Suprapubic skin (tissue), 4 donors: ENCODE results near the gene MUC7. TPM values are rescaled to one million over a fixed set of nuclear protein-coding genes. Genes with fewer than 3 reads are reported as not detected.
A peak's percentile ranks its signal among the peaks of the same experiment; 100 is the strongest.
"Not testable (repeated sequence)": the region's sequence is repeated elsewhere in the genome, so short reads cannot be mapped to it uniquely, and the experiment has no call there.

Experiments used
- DNase-seq, 2 donors: peaks; one replicate each; pipeline ENCODE4 v3.0.0-alpha.2; 2019; ENCODE audit warnings: low spot score in 2 of 2
- H3K27ac ChIP-seq: fragments of 200-600 bp; sonication (generic); one replicate; pipeline ENCODE4 v1.5.1; 2019
- H3K27me3 ChIP-seq: fragments of 200-600 bp; sonication (generic); one replicate; pipeline ENCODE4 v1.5.1; 2019
- H3K36me3 ChIP-seq: fragments of 200-600 bp; sonication (generic); one replicate; pipeline ENCODE4 v1.5.1; 2019
- H3K4me1 ChIP-seq: fragments of 200-600 bp; sonication (generic); one replicate; pipeline ENCODE4 v1.5.1; 2019
- H3K4me3 ChIP-seq: fragments of 200-600 bp; sonication (generic); one replicate; pipeline ENCODE4 v1.5.1; 2019; ENCODE audit warnings: mild to moderate bottlenecking
- H3K9me3 ChIP-seq: fragments of 200-600 bp; sonication (generic); one replicate; pipeline ENCODE4 v1.5.1; 2019
- EP300 ChIP-seq: sonication (generic); formaldehyde crosslinking; IDR thresholded peaks from one replicate; pipeline ENCODE4 v1.6.1; 2017; ENCODE audit warnings: antibody characterized with exemption
- POLR2A ChIP-seq, 2 donors: fragments of 450-650 bp; IDR thresholded peaks; one replicate each; pipeline ENCODE4 v1.6.1; 2017; ENCODE audit warnings: antibody characterized with exemption in 2 of 2, mild to moderate bottlenecking in 2 of 2, moderate library complexity in 2 of 2
- POLR2AphosphoS5 ChIP-seq, 3 donors: sonication (generic); formaldehyde crosslinking; IDR thresholded peaks; one replicate each; pipeline ENCODE4 v1.6.1; 2017; ENCODE audit warnings: antibody characterized with exemption in 3 of 3
- WGBS: methylation state at CpG from one replicate; pipeline ENCODE4 v1.1.5; 2018; 5-methylcytosine and 5-hydroxymethylcytosine counted together
- total RNA-seq, 4 donors: library from RNA; depleted of rRNA; stranded (reverse); fragments of >200 nt; gene quantifications; one replicate each; pipeline ENCODE4 v1.1.0, GENCODE V29; 2016
- TF ChIP-seq, protein P1 (sequence below), 2 donors: fragments of 200-600 bp in 1 of 2; fragments of 450-650 bp in 1 of 2; sonication (generic) in 1 of 2; IDR thresholded peaks; one replicate each; pipeline ENCODE4 v1.5.1; 2016 to 2019; ENCODE audit warnings: antibody characterized with exemption in 2 of 2, mild to moderate bottlenecking in 1 of 2, moderate library complexity in 1 of 2

MUC7 gene
- total RNA-seq, 4 donors from 2014 or later = 0.86 to 6.8 (median 1.7) TPM

GRCh38 chr4:70488748-70489147, 16.8 kb downstream of the MUC7 start:
- Histone ChIP-seq H3K36me3 (no peaks in the 10 kb centered on the region), H3K9me3 (no peaks in the 10 kb centered on the region), H3K27ac (no peak overlapping the region), H3K4me3 (no peak overlapping the region), H3K27me3 (no peaks in the 10 kb centered on the region), H3K4me1 (no peaks in the 10 kb centered on the region)
- WGBS = 65% methylated on average over 3 of the region's 3 CpGs
- DNase-seq = no peak
- no peak for TF ChIP-seq POLR2A (IDR thresholded peaks at IDR 0.05)
- TF ChIP-seq EP300 = no peak
- no peak for TF ChIP-seq POLR2AphosphoS5 (IDR thresholded peaks at IDR 0.05)
- TF ChIP-seq, protein P1, sequence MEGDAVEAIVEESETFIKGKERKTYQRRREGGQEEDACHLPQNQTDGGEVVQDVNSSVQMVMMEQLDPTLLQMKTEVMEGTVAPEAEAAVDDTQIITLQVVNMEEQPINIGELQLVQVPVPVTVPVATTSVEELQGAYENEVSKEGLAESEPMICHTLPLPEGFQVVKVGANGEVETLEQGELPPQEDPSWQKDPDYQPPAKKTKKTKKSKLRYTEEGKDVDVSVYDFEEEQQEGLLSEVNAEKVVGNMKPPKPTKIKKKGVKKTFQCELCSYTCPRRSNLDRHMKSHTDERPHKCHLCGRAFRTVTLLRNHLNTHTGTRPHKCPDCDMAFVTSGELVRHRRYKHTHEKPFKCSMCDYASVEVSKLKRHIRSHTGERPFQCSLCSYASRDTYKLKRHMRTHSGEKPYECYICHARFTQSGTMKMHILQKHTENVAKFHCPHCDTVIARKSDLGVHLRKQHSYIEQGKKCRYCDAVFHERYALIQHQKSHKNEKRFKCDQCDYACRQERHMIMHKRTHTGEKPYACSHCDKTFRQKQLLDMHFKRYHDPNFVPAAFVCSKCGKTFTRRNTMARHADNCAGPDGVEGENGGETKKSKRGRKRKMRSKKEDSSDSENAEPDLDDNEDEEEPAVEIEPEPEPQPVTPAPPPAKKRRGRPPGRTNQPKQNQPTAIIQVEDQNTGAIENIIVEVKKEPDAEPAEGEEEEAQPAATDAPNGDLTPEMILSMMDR (IDR thresholded peaks at IDR 0.05) = no peak

DNA sequence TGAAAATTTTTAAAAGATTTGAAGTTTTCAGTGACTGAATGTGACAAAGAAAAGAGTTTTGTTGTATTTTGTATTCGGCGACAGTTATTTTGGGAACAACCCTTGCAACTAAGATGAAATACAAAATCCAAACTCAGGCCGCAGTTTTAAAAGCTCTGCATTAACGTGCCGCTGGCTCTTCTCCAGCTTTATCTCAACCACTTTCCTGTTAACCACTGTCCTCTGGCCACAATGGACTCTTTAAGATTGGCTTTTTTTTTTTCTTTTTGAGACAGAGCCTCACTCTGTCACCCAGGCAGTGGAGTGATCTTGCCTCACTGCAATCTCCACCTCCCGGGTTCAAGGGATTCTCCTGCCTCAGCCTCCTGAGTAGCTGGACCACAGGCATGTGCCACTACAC, 24.2 kb downstream of the MUC7 start:
- DNase-seq = no peak
- no peak overlapping the region for H3K27ac ChIP-seq
- no peaks in the 10 kb centered on the region for H3K4me1 ChIP-seq
- TF ChIP-seq, protein P1 (IDR thresholded peaks at IDR 0.05) = no peak
- TF ChIP-seq POLR2A (IDR thresholded peaks at IDR 0.05) = no peak
- no peak for TF ChIP-seq POLR2AphosphoS5 (IDR thresholded peaks at IDR 0.05)
- TF ChIP-seq EP300 = no peak
- H3K27me3 ChIP-seq = no peaks in the 10 kb centered on the region
- H3K9me3 ChIP-seq = no peaks in the 10 kb centered on the region
- 77% methylated on average over 6 of the region's 6 CpGs for WGBS
- H3K36me3 ChIP-seq = no peaks in the 10 kb centered on the region
- H3K4me3 ChIP-seq = no peak overlapping the region

GRCh38 chr4:70501838-70502237, 29.8 kb downstream of the MUC7 start:
- not testable (repeated sequence) for H3K4me1 ChIP-seq, H3K27me3 ChIP-seq, H3K27ac ChIP-seq, H3K4me3 ChIP-seq, H3K36me3 ChIP-seq, DNase-seq, H3K9me3 ChIP-seq
- WGBS = 88% methylated on average over 8 of the region's 8 CpGs

GRCh38 chr4:70504733-70505132, 32.7 kb downstream of the MUC7 start:
- no peak for TF ChIP-seq POLR2AphosphoS5 (IDR thresholded peaks at IDR 0.05)
- TF ChIP-seq, protein P1 (IDR thresholded peaks at IDR 0.05) = no peak
- TF ChIP-seq EP300 = no peak
- TF ChIP-seq POLR2A (IDR thresholded peaks at IDR 0.05) = no peak
- Histone ChIP-seq H3K4me3 (no peak overlapping the region), H3K36me3 (no peaks in the 10 kb centered on the region), H3K9me3 (no peaks in the 10 kb centered on the region), H3K27ac (no peak overlapping the region), H3K4me1 (no peaks in the 10 kb centered on the region), H3K27me3 (no peaks in the 10 kb centered on the region)
- 52% methylated on average over 4 of the region's 4 CpGs for WGBS
- DNase-seq = no peak

GRCh38 chr4:70505151-70505748, 33.3 kb downstream of the MUC7 start:
- 5% methylated on average over 7 of the region's 7 CpGs for WGBS
- Histone ChIP-seq H3K27me3 (no peaks in the 10 kb centered on the region), H3K36me3 (no peaks in the 10 kb centered on the region), H3K9me3 (no peaks in the 10 kb centered on the region), H3K4me1 (no peaks in the 10 kb centered on the region), H3K27ac (no peak overlapping the region), H3K4me3 (no peak overlapping the region)
- no peak for DNase-seq
- no peak for TF ChIP-seq POLR2AphosphoS5 (IDR thresholded peaks at IDR 0.05)
- no peak for TF ChIP-seq EP300
- TF ChIP-seq POLR2A (IDR thresholded peaks at IDR 0.05) = no peak
- TF ChIP-seq, protein P1 (IDR thresholded peaks at IDR 0.05) = peak; percentile 80 to 84

- WGBS = 81% methylated on average over 1 of the region's 1 CpG
- no peaks in the 10 kb centered on the region for H3K36me3 ChIP-seq
These were observed 36.8 kb downstream of the MUC7 start for GRCh38 chr4:70508801-70509200.

More at GRCh38 chr4:70508801-70509200, 36.8 kb downstream of the MUC7 start:
- no peak for TF ChIP-seq POLR2A (IDR thresholded peaks at IDR 0.05)
- TF ChIP-seq, protein P1 (IDR thresholded peaks at IDR 0.05) = no peak
- no peak for TF ChIP-seq POLR2AphosphoS5 (IDR thresholded peaks at IDR 0.05)
- TF ChIP-seq EP300 = no peak
- H3K4me1 ChIP-seq = no peaks in the 10 kb centered on the region
- H3K27me3 ChIP-seq = no peaks in the 10 kb centered on the region
- H3K9me3 ChIP-seq = no peaks in the 10 kb centered on the region
- H3K27ac ChIP-seq = no peak overlapping the region
- H3K4me3 ChIP-seq = no peak overlapping the region
- DNase-seq = no peak
